Neuronal stem cell (in vitro differentiated cells): ENCODE measurements around the gene SUSD1.

Experiments
- DNase-seq: peaks from one replicate; pipeline ENCODE4 v3.0.0-alpha.2; 2013; ENCODE audit warnings: low spot score
- H2AFZ ChIP-seq: one replicate; pipeline ENCODE4 v1.6.1; 2013; ENCODE audit warnings: mild to moderate bottlenecking, low read length, inconsistent platforms
- H2AK5ac ChIP-seq: 2 replicates; pipeline ENCODE4 v1.6.1; 2013; ENCODE audit warnings: low read depth, mild to moderate bottlenecking, inconsistent platforms, low read length, moderate library complexity, mixed read lengths
- H2BK120ac ChIP-seq: 2 replicates; pipeline ENCODE4 v1.6.1; 2013; ENCODE audit warnings: low read depth, mild to moderate bottlenecking, inconsistent platforms, low read length, moderate library complexity, mixed read lengths
- H2BK12ac ChIP-seq: one replicate; pipeline ENCODE4 v1.6.1; 2013; ENCODE audit warnings: low read length, inconsistent platforms
- H2BK15ac ChIP-seq: 2 replicates; pipeline ENCODE4 v1.6.1; 2013; ENCODE audit warnings: mild to moderate bottlenecking, low read length, inconsistent platforms, mixed read lengths
- H2BK5ac ChIP-seq: one replicate; pipeline ENCODE4 v1.6.1; 2013; ENCODE audit warnings: inconsistent platforms, mild to moderate bottlenecking, low read length, moderate library complexity
- H3K14ac ChIP-seq: one replicate; pipeline ENCODE4 v1.6.1; 2013; ENCODE audit warnings: low read length, inconsistent platforms
- H3K18ac ChIP-seq: 2 replicates; pipeline ENCODE4 v1.6.1; 2013; ENCODE audit warnings: low read length, inconsistent platforms
- H3K23ac ChIP-seq: 2 replicates; pipeline ENCODE4 v1.6.1; 2013; ENCODE audit warnings: low read depth, mild to moderate bottlenecking, mixed read lengths, low read length, inconsistent platforms; ENCODE audit not compliant: poor library complexity
- H3K27ac ChIP-seq: replicated peaks from 3 replicates; pipeline ENCODE4 v1.5.1; 2013; ENCODE audit warnings: low read length, inconsistent platforms
- H3K27me3 ChIP-seq, 3 experiments: 2 replicates each; pipeline ENCODE4 v1.6.1; 2013; ENCODE audit warnings: low read length in 3 of 3, mild to moderate bottlenecking in 2 of 3, inconsistent platforms in 1 of 3, low read depth in 1 of 3, mixed read lengths in 1 of 3, moderate library complexity in 1 of 3; ENCODE audit not compliant: control insufficient read depth in 3 of 3, insufficient read depth in 3 of 3
- H3K36me3 ChIP-seq, 2 donors: replicated peaks in 1 of 2; 2 replicates each; pipeline ENCODE4 v1.6.1; 2013; ENCODE audit warnings: low read length in 2 of 2; ENCODE audit not compliant: control insufficient read depth in 2 of 2, insufficient read depth in 2 of 2
- H3K4ac ChIP-seq: 2 replicates; pipeline ENCODE4 v1.6.1; 2013; ENCODE audit warnings: inconsistent platforms, mild to moderate bottlenecking, low read length, moderate library complexity
- H3K4me1 ChIP-seq, 2 donors: 1 replicate in 1 of 2; 2 replicates in 1 of 2; pipeline ENCODE4 v1.6.1; 2013; ENCODE audit warnings: low read length in 2 of 2, low read depth in 1 of 2; ENCODE audit not compliant: control insufficient read depth in 2 of 2, insufficient read depth in 1 of 2
- H3K4me2 ChIP-seq: one replicate; pipeline ENCODE4 v1.6.1; 2013; ENCODE audit warnings: mild to moderate bottlenecking, low read length, inconsistent platforms; ENCODE audit not compliant: insufficient read depth, poor library complexity, severe bottlenecking
- H3K4me3 ChIP-seq, 2 donors: 2 replicates each; pipeline ENCODE4 v1.5.1; 2013; ENCODE audit warnings: low read length in 2 of 2, mild to moderate bottlenecking in 2 of 2, inconsistent platforms in 1 of 2, moderate library complexity in 1 of 2
- H3K79me1 ChIP-seq: one replicate; pipeline ENCODE4 v1.6.1; 2013; ENCODE audit warnings: low read depth, mild to moderate bottlenecking, inconsistent platforms, low read length, moderate library complexity
- H3K9ac ChIP-seq: one replicate; pipeline ENCODE4 v1.6.1; 2013; ENCODE audit warnings: mild to moderate bottlenecking, low read depth, low read length, inconsistent platforms; ENCODE audit not compliant: poor library complexity
- H3K9me3 ChIP-seq, 2 donors: replicated peaks in 1 of 2; 2 replicates each; pipeline versions ENCODE3 to v1.6.1; 2013; ENCODE audit warnings: low read length in 2 of 2, mild to moderate bottlenecking in 2 of 2, inconsistent platforms in 1 of 2, low read depth in 1 of 2, mixed read lengths in 1 of 2, moderate library complexity in 1 of 2; ENCODE audit not compliant: control insufficient read depth in 2 of 2, insufficient read depth in 1 of 2
- H4K8ac ChIP-seq: one replicate; pipeline ENCODE4 v1.6.1; 2013; ENCODE audit warnings: low read depth, mild to moderate bottlenecking, inconsistent platforms, low read length, moderate library complexity
- H4K91ac ChIP-seq: one replicate; pipeline ENCODE4 v1.6.1; 2013; ENCODE audit warnings: low read length, low read depth, mild to moderate bottlenecking, inconsistent platforms; ENCODE audit not compliant: poor library complexity
- WGBS, 2 donors: extraction: QIAGEN DNeasy Blood & Tissue Kit; methylation state at CpG; one replicate each; pipeline ENCODE4 v1.1.7; 2013; ENCODE audit warnings: missing lambda C conversion rate in 2 of 2, mixed read lengths in 1 of 2; ENCODE audit not compliant: insufficient read length in 2 of 2, insufficient replicate concordance in 1 of 2; ENCODE audit errors: extremely low coverage in 2 of 2; 5-methylcytosine and 5-hydroxymethylcytosine counted together

The SUSD1 gene

DNA sequence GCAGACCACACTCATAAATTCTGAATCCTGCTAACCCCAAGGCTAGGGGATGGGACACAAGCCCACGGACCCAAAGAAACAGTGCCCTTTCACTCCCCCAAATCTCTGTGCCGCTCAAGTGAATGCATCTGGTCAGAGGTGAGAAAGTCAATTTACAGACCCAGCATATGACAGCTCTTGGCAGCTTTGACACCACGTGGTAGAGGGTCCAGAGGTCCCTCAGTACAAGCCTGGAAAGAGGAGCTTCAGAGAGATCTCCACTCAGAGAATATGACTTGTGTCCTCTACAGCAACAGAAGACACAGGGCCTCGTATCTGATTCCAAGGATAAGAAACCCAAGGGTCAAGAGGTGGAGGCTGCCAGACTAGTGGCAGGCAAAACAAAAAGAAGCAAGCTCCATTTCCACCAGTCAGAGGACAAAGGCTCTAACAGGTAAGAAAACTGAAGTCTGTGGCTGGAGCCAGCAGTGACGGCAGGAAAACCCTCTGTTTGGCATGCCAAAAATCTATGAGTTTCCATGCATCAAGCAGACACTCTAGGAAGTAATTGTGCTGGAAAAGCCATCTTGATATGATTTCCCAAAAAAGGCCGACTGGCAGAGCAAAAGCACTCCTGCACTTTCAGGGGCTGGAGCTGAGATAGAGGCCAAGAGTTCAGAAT is 139.8 kb downstream of the SUSD1 start:
- Histone ChIP-seq H3K4me1 (peaks cover 0 to 6% of the 10 kb centered on the region in 2 donors), H3K79me1 (no peaks in the 10 kb centered on the region), H3K27ac (no peak overlapping the region), H3K9me3 (no peaks in the 10 kb centered on the region), H4K91ac (no peak overlapping the region), H4K8ac (no peak overlapping the region), H3K4me3 (no peak overlapping the region), H3K18ac (no peak overlapping the region), H2BK15ac (no peak overlapping the region), H3K36me3 (no peaks in the 10 kb centered on the region), H3K23ac (no peak overlapping the region), H3K4ac (no peak overlapping the region), H3K27me3 (no peaks in the 10 kb centered on the region), H3K4me2 (no peak overlapping the region), H2BK12ac (no peak overlapping the region), H3K14ac (no peak overlapping the region), H2AFZ (no peak overlapping the region), H2AK5ac (no peak overlapping the region), H2BK120ac (no peak overlapping the region), H3K9ac (no peak overlapping the region), H2BK5ac (no peak overlapping the region)
- WGBS, 2 donors = no CpG with 5 or more reads among the region's 6 CpGs
- no peak for DNase-seq

DNA sequence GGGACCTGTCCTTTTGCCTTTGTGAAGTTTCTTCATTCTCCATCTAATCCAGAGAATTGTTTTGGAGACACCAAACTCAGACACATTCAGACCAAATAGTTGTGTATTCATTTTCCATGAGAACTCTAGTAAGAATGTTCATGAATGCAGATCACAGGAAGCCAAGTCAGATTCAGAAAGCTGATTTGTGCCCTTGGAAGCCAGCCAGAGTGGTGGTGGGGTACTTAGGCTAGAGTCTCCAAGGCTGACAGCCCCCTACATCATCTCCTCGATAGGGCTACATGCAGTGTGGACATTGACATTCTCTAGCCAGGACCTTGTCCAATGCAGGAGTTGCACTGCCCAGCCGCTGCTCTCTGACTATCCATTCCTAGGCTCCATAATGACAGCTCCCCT is 140.9 kb downstream of the SUSD1 start:
- no peak overlapping the region for H3K14ac ChIP-seq
- no peak overlapping the region for H3K4ac ChIP-seq
- H3K9ac ChIP-seq = no peak overlapping the region
- H3K4me2 ChIP-seq = no peak overlapping the region
- no peak overlapping the region for H3K23ac ChIP-seq
- no peak overlapping the region for H2BK5ac ChIP-seq
- no peak overlapping the region for H2BK15ac ChIP-seq
- H4K91ac ChIP-seq = no peak overlapping the region
- no peak overlapping the region for H3K27ac ChIP-seq
- H2BK12ac ChIP-seq = no peak overlapping the region
- no peak overlapping the region for H4K8ac ChIP-seq
- peaks cover 0 to 6% of the 10 kb centered on the region in 2 donors for H3K4me1 ChIP-seq
- no peak overlapping the region for H2BK120ac ChIP-seq
- no peak overlapping the region for H2AFZ ChIP-seq
- no peak overlapping the region for H3K18ac ChIP-seq
- no peaks in the 10 kb centered on the region for H3K36me3 ChIP-seq
- no peak for DNase-seq
- H3K9me3 ChIP-seq = no peaks in the 10 kb centered on the region
- no CpG with 5 or more reads among the region's 2 CpGs for whole genome bisulfite sequencing, 2 donors
- no peaks in the 10 kb centered on the region for H3K27me3 ChIP-seq
- H2AK5ac ChIP-seq = no peak overlapping the region
- H3K79me1 ChIP-seq = no peaks in the 10 kb centered on the region
- H3K4me3 ChIP-seq = no peak overlapping the region

DNA sequence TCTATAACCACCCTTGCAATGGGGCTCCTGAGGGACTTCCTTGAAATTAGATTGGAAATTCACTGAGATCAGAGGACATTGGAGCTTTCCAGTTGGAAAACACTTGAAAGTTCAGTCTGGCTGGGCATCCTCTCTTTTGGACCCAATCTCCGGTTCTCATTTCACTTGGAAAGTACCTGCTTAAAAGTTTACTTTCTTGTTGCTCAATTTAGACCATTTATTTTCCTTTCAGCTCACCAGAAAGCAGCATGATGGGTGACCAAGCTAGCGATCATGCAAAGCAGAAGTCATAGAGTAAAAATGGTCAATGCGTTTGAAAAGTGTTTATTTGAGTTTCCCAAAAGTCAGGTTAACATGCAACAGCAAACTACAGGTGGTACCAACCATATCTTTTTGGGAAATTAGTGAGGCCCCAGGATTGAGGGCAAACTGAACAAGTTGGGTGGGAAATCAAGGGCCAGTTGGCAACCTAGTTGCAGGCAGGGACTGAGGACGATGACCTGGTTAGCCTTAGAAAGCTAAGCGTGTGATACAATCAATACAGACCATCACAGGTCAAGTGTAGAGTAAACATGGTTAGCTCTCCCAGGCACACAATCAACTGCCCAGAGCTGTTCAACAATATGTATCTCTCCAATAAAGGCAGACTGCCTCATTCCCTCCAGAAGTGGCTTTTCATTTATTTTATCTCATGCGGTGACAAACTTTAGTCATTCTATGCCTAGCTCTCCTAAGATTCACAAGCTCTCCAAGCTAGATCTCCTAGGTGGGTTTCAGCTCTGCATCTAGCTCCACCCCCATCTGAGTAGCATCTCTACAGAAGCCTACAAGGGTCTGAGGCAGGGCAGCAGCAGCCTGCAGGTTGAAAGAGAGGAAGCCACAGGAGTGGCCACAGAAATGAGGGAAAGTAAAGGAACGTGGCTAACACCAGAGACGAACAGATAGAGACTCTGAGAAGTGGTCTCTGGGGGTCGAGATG is 141.6 kb downstream of the SUSD1 start:
- Histone ChIP-seq H3K27ac (no peak overlapping the region), H3K14ac (no peak overlapping the region), H3K4me2 (no peak overlapping the region), H2AFZ (no peak overlapping the region), H3K23ac (no peak overlapping the region), H2BK120ac (no peak overlapping the region), H3K9me3 (no peaks in the 10 kb centered on the region), H3K18ac (no peak overlapping the region), H3K4me1 (peaks cover 0 to 6% of the 10 kb centered on the region in 2 donors), H4K8ac (no peak overlapping the region), H3K4ac (no peak overlapping the region), H3K9ac (no peak overlapping the region), H3K4me3 (no peak overlapping the region), H3K79me1 (no peaks in the 10 kb centered on the region), H2BK15ac (no peak overlapping the region), H3K36me3 (no peaks in the 10 kb centered on the region), H4K91ac (no peak overlapping the region), H2BK5ac (no peak overlapping the region), H2BK12ac (no peak overlapping the region), H3K27me3 (no peaks in the 10 kb centered on the region), H2AK5ac (no peak overlapping the region)
- DNase-seq = no peak
- no CpG with 5 or more reads among the region's 9 CpGs for WGBS, 2 donors

DNA sequence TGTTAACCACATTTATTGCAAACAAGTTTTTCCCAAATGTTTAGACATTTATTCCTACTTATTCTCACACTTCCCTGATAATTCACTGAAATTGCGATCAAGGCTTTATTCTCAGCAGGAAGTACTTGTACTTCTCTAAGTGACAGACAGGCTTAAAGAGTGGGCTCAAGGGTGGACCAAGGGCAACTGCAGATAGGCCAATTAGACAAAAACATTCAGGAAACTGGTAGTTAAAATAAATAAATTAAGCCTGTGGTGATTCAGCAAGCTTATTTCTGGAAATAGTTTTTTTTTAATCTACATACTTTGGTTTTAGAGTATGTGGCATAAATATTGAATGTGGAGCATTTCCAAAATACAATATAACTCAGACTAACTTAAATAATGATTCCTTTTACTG is 142.4 kb downstream of the SUSD1 start:
- Histone ChIP-seq H2AK5ac (no peak overlapping the region), H2BK5ac (no peak overlapping the region), H3K27ac (no peak overlapping the region), H4K91ac (no peak overlapping the region), H2AFZ (no peak overlapping the region), H3K4me3 (no peak overlapping the region), H3K4me1 (peaks cover 0 to 6% of the 10 kb centered on the region in 2 donors), H3K79me1 (no peaks in the 10 kb centered on the region), H3K9ac (no peak overlapping the region), H2BK15ac (no peak overlapping the region), H2BK120ac (no peak overlapping the region), H3K9me3 (no peaks in the 10 kb centered on the region), H3K14ac (no peak overlapping the region), H3K36me3 (no peaks in the 10 kb centered on the region), H3K18ac (no peak overlapping the region), H3K4me2 (no peak overlapping the region), H3K4ac (no peak overlapping the region), H3K23ac (no peak overlapping the region), H3K27me3 (no peaks in the 10 kb centered on the region), H2BK12ac (no peak overlapping the region), H4K8ac (no peak overlapping the region)
- DNase-seq = no peak
- WGBS, 2 donors = no CpG with 5 or more reads among the region's 1 CpG
